ENCODE results near the gene C1QTNF8. TPM values are rescaled to one million over a fixed set of nuclear protein-coding genes. Genes with fewer than 3 reads are reported as not detected.

C1QTNF8 gene
- total RNA-seq, 1 experiment from 2014 or later = not detected

DNA sequence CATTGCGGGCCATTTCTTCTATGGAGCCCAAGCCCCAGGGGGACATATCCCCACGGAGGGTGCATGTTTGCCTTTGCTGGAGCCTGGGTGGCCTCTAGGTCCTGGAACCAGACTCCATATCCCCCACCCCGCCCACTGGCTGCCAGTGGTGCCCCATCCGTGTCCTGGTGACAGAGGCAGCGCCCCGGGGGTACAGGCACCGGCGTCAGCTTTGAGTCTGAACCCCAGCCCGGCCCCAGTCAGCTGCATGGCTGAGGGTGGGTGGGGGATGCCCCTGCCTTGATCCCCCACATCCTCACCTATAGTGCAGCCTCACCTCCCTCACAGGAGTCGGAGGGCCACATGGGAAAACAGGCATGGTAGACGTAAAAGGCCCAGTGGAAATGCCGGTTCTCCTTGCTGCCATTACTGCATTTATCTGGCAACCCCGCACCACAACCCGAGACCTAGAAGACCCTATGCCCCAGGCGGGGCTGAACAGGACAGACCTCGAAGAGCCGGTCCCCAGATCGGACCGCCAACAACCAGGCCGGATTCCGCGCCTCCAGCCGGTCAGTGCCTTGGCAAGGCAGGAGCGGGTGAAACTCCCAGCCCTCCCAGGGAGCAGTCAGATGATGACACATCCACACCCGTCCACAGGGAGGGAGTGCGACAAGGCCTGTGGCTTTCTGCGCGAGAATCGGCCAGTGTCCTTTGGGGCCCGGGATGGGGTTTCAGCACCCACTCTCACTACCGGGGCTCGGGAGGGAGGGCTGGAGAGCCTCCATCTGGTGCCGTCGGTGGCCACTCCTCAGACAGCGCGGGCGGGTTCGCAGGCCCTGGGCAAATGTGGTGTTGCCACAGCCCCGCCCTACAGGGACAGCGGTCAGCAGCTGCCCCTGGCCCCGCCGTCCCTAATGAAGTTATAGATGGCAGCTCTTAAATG is 35.4 kb downstream of the C1QTNF8 start:
- DNase-seq (ENCODE audit: low read depth) = no peak

DNA sequence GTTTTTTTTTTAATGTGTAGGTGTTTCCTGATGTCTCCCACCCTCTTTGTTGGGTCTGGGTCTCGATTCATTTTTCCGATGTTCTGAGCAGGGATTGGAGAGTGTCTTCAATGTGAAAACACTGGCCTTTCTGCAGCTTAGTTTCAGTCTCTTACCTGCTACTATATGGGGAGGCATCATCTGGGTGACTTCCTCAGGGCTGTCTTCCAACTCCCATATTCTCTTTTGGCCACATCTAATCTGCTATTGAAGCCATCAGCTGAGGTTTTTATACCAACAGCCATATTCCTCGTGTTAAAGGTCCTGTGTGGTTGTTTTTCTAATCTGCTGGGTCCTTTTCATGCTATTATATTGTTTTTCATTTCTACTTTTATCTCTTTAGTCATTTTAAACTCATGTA is 36.7 kb downstream of the C1QTNF8 start:
- DNase-seq (ENCODE audit: low read depth) = no peak

DNA sequence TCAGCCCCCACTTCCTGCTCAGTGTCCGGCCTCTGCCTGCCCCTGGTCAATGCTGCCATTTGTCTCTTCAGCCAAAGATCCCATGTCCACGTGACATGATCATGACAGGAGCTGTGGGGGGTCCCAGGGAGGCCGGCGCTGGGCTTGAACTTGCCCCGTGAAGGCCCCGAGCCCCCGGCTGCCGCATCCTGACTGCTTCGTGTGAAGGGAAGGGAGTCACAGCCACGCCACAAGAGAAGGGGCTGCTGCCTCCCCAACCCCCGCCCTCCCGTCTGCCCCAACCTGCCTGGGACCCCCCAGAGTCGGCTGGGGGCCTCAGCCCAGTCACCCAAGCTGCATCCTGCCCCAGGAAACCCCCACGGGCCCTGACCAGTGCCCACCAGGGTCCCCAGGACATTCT is 37.8 kb downstream of the C1QTNF8 start:
- DNase-seq (ENCODE audit: low read depth) = no peak

- no peak for DNase-seq (ENCODE audit: low read depth)
These were observed 38.7 kb downstream of the C1QTNF8 start for GRCh38 chr16:1057252-1057932.

GRCh38 chr16:1056196-1056595 is 39.8 kb downstream of the C1QTNF8 start:
- no peak for DNase-seq (ENCODE audit: low read depth)

DNA sequence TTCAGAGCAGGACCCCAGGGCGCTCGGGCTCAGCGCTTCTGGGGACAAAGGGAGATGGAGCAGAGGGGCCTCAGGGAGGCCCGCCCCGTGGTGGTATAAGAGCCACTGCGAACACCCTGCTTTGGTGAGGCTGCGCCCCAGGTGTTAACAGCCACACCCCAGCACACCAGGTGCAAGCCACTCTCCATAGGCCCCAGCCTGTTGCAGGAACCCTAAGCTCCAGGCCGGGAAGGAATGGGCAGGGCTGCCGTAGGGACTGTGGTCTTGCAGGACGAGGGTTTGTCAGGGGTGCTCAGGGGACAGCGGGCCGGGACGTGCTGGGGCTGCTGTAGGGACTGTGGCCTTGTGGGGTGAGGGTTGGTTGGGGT is 40.5 kb downstream of the C1QTNF8 start:
- no peak for DNase-seq (ENCODE audit: low read depth)

GRCh38 chr16:1054660-1055556 is 41.1 kb downstream of the C1QTNF8 start:
- DNase-seq (ENCODE audit: low read depth) = peak; percentile 41

DNA sequence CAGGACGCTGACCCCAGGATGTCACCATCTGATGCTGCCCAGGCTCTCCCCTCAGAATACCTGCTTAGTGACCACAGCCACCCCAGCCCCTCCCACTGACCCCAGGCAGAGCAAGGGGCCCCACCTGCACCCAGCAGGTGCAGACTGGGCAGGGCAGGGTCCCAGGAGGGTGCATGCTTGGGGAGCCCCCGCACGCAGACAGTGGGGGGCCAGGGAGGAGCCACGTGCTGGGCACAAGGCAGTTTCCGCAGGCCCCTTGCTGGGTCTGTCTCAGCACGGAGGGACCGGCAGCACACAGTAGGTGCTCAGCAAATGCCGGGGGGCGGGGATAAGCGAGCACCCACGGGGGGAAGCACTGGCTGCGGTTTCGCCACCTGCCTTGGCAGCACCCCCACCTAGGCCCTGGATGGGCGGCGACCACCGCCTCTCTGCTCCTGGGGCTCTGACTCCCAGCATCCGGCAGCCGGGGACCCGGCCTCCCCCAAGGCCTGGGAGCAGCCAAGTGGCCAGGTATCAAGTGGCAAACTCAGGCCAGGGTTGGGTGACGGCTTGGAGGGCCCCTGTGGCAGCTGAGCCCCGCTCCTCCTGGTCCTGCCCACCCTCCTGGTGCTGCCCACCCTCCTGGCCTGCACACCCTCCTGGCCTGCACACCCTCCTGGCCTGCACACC is 42.2 kb downstream of the C1QTNF8 start:
- DNase-seq (ENCODE audit: low read depth) = no peak

DNA sequence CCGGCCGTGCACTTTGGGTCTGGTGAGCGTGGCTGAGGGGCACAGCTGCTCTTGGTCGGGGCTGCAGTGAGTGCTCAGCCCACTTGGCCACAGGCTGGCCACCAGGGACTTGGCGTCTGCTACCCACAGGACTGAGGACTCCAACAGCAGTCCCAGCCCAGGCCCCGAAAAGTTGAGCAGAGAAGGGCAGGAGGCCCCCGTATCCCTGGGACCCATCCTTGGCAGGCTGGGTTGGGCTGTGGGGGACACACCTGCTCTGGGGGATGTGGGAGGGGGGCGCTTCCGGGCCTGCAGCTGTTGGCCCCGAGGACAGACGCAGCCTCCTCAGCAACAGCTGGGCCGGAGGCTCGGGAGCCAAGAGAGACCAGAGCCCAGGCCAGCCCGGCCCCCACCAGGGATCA is 42.9 kb downstream of the C1QTNF8 start:
- no peak for DNase-seq (ENCODE audit: low read depth)

DNA sequence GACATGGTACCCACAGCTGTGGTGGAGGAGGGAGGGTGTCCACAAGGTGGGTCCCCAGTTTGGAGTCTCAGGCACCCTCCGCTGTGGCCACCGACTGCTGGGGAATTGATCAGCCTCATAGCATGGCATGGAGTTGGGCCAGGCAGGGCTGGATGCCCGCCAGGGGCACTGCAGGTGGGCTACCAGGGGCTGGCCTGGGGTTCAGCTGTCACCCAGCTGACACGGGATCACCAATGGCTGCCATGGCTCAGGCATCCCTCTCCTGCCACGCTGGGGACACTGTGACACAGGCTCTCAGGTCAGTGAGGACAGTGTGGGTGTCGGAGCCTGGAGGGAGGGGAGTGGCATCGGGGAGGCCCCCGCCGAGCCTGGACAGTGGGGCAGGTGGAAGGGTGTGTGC is 43.3 kb downstream of the C1QTNF8 start:
- DNase-seq (ENCODE audit: low read depth) = no peak

DNA sequence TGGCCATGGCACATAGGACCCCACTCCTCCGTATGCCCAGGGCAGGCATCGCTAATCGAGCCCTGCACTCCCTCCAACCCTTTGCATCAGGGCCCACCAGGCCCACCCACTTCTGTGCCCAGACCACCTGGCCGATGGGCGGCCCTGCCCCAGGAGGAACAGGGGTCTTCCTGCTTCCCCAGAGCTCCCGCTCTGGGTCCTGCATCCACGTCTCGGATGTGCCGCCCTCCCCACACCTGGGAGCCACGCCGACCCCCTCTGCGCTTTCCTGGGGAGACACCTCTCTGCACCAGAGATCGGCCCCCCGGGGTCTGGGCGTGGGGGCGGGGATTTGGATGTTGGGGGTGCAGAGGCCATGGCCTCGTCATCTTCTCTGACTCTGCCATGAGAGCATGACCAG is 44.6 kb downstream of the C1QTNF8 start:
- no peak for DNase-seq (ENCODE audit: low read depth)

DNA sequence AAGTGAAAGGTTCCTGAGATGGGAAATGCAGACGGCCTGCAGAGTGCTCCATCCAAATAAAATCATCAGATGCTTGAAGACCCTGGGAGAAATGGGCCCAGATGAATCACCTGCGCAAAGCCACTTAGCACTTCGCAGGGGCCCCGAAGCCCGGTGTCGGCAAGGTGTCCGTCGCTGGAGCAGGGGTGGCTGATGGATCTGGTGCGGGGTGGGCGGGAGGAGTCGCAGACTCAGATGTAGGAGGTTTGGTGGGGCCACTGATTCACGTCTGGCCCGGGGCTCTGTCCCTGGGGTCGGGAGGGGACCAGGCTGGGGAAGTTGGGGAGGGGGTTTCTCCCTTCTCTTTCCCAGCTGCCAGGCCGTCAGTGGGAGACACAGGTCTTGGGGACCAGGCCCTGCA is 45.1 kb downstream of the C1QTNF8 start:
- no peak for DNase-seq (ENCODE audit: low read depth)

GRCh38 chr16:1050516-1050915 is 45.5 kb downstream of the C1QTNF8 start:
- no peak for DNase-seq (ENCODE audit: low read depth)

DNA sequence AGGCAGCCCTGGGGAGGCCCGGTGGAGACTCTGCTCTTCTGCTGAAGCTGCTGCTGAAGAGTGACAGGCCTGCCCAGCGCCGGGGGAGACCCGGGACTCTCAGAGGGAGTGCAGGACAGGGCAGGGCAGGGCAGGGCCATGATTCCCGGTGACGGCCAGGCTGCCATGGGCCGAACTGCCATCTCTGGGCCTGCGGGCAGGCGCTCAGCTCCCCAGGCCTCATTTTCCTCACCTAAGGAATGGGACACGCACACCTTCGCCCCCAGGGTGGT is 46.1 kb downstream of the C1QTNF8 start:
- DNase-seq (ENCODE audit: low read depth) = no peak

DNA sequence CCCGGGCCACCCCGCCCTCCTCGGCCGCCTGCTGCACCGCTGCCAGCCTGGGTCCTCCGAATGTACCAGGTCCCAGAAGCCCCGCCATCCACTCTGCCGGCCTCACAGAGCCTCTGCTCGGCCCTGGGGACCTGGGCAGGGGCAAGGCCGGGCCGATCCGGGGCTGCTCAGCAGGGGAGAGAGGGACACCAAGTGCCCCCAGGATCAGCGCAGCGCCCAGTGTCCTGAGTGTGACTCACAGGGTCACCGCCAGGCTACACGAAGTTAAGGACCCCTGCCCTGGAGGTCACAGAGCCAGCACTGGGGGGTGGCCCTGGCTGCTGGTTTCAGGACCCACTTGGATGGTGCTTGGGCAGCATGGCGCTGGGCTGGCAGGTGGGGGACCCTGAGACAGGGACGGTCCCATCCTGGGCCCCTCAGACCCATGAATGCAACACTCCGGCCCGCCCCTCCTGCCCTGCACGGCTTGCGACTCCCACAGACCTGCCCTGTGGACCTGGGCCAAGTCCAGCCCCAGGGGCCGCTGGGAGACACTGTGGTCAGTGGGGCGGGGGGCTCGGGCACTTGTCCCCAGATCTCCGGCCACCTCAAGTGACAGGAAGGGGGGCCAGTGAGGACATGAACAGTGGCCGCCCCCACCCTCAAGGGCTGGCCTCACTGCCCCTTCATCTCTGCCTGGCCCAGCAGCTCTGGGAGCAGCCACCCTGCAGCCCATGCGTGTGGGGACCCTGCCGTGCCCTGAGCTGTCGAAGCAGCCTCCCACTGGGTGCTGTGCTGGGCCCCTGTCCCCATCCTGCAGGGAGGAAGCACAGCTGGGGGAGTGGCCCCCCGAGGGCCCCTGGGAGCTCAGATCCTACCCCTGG is 46.7 kb downstream of the C1QTNF8 start:
- no peak for DNase-seq (ENCODE audit: low read depth)

GRCh38 chr16:1048442-1049112 is 47.5 kb downstream of the C1QTNF8 start:
- DNase-seq (ENCODE audit: low read depth) = peak; percentile 17

- DNase-seq (ENCODE audit: low read depth) = no peak
These were observed 48.2 kb downstream of the C1QTNF8 start for GRCh38 chr16:1047801-1048200.

DNA sequence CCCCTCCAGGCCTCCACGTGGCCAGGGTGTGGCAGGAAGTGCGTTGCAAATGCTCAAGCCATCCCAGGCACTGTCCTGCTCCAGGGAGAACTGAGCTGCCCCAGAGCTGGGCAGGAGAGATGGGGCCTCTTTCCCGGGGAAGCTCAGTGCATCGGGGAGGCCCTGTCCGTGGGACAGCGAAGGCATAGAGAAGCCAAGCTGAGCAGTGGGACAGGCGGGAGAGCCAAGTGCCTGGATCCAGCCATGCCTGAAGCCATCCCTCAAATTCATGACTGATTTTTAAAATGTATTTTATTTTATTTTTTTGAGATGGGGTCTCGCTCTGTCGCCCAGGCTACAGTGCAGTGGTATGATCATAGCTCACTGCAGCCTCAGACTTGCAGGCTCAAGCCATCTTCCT is 48.9 kb downstream of the C1QTNF8 start:
- DNase-seq (ENCODE audit: low read depth) = no peak

DNA sequence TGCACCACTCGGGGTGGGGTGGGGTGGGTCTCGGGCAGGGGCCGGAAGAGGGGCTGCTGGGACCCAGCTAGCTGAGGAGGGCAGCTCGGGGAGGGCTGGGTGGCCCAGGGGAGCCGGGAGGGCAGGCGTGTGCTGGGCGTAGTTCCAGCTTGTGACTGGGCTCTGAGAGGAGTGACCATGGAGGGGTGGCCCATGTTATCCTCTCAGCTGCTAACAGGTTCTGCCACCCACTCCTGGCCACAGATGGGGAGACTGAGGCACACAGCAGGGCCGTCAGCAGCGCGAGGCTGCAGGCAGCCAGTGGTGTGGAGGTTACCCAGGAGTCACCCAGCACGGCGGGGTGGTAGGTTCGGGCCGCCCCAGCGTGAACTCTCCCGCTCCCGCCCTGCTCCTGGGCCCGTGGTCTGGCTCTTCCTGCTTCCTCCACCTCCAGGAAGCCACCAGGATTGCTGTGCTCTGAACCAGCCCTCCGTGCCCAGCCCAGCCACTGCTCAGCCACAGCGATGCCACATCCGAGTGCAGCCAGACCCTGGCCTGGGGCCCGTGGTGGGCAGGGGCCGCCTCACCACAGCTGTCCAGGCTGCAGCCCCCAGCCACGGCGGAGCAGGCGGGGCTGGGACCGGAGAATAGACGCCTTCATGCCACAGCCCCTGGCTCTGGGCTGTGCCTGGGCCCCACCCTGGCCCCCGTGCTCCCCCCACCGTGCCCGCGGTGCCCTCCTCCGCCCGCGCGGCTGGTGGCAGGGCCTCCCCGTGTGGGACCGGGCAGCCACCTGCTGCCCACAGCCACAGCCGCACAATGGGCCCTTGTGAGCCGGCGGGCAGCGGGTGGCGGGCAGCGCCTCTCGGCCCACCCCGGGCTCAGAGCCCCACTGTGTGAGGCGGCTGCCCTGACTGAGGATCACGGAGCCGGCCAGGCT is 49.8 kb downstream of the C1QTNF8 start:
- DNase-seq (ENCODE audit: low read depth) = peak; percentile 21
